Mesothelial cell of epicardium (in vitro differentiated cells): Measurements from ENCODE around the gene ACACA. TPM values are rescaled to one million over a fixed set of nuclear protein-coding genes. Genes with fewer than 3 reads are reported as not detected.

Experiments
- DNase-seq, 2 experiments: peaks; one replicate each; pipeline ENCODE4 v3.0.0; 2021; ENCODE audit warnings: low spot score in 2 of 2; ENCODE audit not compliant: unreplicated experiment in 2 of 2
- H3K27ac Mint-ChIP-seq: 2 replicates; pipeline ENCODE4 v1.8.0; 2021; ENCODE audit warnings: mixed read lengths
- H3K27me3 Mint-ChIP-seq: 2 replicates; pipeline ENCODE4 v1.8.0; 2021; ENCODE audit warnings: low read depth, mixed read lengths
- H3K36me3 Mint-ChIP-seq: 2 replicates; pipeline ENCODE4 v1.8.0; 2021; ENCODE audit warnings: mixed read lengths
- H3K4me1 Mint-ChIP-seq: 2 replicates; pipeline ENCODE4 v1.8.0; 2021; ENCODE audit warnings: mixed read lengths
- H3K4me3 Mint-ChIP-seq: 2 replicates; pipeline ENCODE4 v1.8.0; 2021; ENCODE audit warnings: mild to moderate bottlenecking, moderate library complexity, mixed read lengths
- H3K9me3 Mint-ChIP-seq: 2 replicates; pipeline ENCODE4 v1.8.0; 2021; ENCODE audit warnings: mixed read lengths
- CTCF ChIP-seq: fragments of 200-600 bp; sonication (generic); IDR thresholded peaks from one replicate; pipeline ENCODE4 v1.5.0; 2021; ENCODE audit warnings: antibody characterized with exemption; ENCODE audit not compliant: unreplicated experiment
- total RNA-seq: library from RNA; stranded (reverse); gene quantifications from 3 replicates; pipeline ENCODE4 v1.2.1, GENCODE V29; 2021

ACACA gene
- total RNA-seq, 1 donor from 2014 or later, result 127 TPM

- Mint-ChIP-seq H3K4me3 (no peak overlapping the region), H3K27me3 (no peaks in the 10 kb centered on the region), H3K4me1 (peaks cover 22% of the 10 kb centered on the region), H3K9me3 (no peaks in the 10 kb centered on the region), H3K36me3 (peaks cover 22% of the 10 kb centered on the region), H3K27ac (peak overlapping the region; percentile 57)
- no peak for DNase-seq
- no peak for TF ChIP-seq CTCF
Observed at GRCh38 chr17:37327341-37328090, 79.1 kb downstream of the ACACA start.

- DNase-seq, result no peak
- peaks cover 13% of the 10 kb centered on the region for H3K4me1 Mint-ChIP-seq
- no peak overlapping the region for H3K4me3 Mint-ChIP-seq
- peak overlapping the region; percentile 41 for H3K27ac Mint-ChIP-seq
- TF ChIP-seq CTCF, result no peak
- H3K9me3 Mint-ChIP-seq, result no peaks in the 10 kb centered on the region
- peaks cover 23% of the 10 kb centered on the region for H3K36me3 Mint-ChIP-seq
- H3K27me3 Mint-ChIP-seq, result no peaks in the 10 kb centered on the region
Observed at GRCh38 chr17:37322826-37323561, 83.6 kb downstream of the ACACA start.

- Mint-ChIP-seq H3K27me3 (no peaks in the 10 kb centered on the region), H3K36me3 (peaks cover 18% of the 10 kb centered on the region), H3K4me3 (no peak overlapping the region), H3K9me3 (no peaks in the 10 kb centered on the region), H3K27ac (peak overlapping the region; percentile 41), H3K4me1 (peaks cover 6% of the 10 kb centered on the region)
- no peak for TF ChIP-seq CTCF
- DNase-seq, result no peak
Observed at GRCh38 chr17:37322106-37322505, 84.5 kb downstream of the ACACA start.

GRCh38 chr17:37318931-37319594, 87.6 kb downstream of the ACACA start:
- Mint-ChIP-seq H3K4me1 (no peaks in the 10 kb centered on the region), H3K4me3 (no peak overlapping the region), H3K27me3 (no peaks in the 10 kb centered on the region), H3K27ac (no peak overlapping the region), H3K9me3 (no peaks in the 10 kb centered on the region), H3K36me3 (peaks cover 26% of the 10 kb centered on the region)
- no peak for DNase-seq
- no peak for TF ChIP-seq CTCF

GRCh38 chr17:37317867-37318266, 88.8 kb downstream of the ACACA start:
- Mint-ChIP-seq H3K27ac (no peak overlapping the region), H3K36me3 (peaks cover 22% of the 10 kb centered on the region), H3K9me3 (no peaks in the 10 kb centered on the region), H3K4me1 (no peaks in the 10 kb centered on the region), H3K4me3 (no peak overlapping the region), H3K27me3 (no peaks in the 10 kb centered on the region)
- TF ChIP-seq CTCF, result no peak
- DNase-seq, result no peak
